Nephron (organoid): Measurements from ENCODE around the gene ABLIM2.

Experiments used
- H3K27ac Mint-ChIP-seq, 3 experiments: 2 replicates each; pipeline ENCODE4 v1.8.0; 2020; ENCODE audit warnings: mixed read lengths in 3 of 3, mild to moderate bottlenecking in 2 of 3, moderate library complexity in 1 of 3
- H3K27me3 Mint-ChIP-seq: 2 replicates; pipeline ENCODE4 v1.8.0; 2021; ENCODE audit warnings: low read depth, mild to moderate bottlenecking, moderate library complexity, mixed read lengths
- H3K36me3 Mint-ChIP-seq: 2 replicates; pipeline ENCODE4 v1.8.0; 2020; ENCODE audit warnings: low read depth, mixed read lengths
- H3K4me1 Mint-ChIP-seq: 2 replicates; pipeline ENCODE4 v1.8.0; 2020; ENCODE audit warnings: mixed read lengths
- H3K4me3 Mint-ChIP-seq, 3 experiments: 2 replicates each; pipeline ENCODE4 v1.8.0; 2020; ENCODE audit warnings: mild to moderate bottlenecking in 3 of 3, mixed read lengths in 3 of 3, moderate library complexity in 2 of 3
- H3K9me3 Mint-ChIP-seq: 2 replicates; pipeline ENCODE4 v1.8.0; 2020; ENCODE audit warnings: mixed read lengths
- CTCF ChIP-seq, 3 experiments: fragments of 200-600 bp; sonication (generic); IDR thresholded peaks; one replicate each; pipeline ENCODE4 v1.5.0; 2021; ENCODE audit warnings: antibody characterized with exemption in 3 of 3; ENCODE audit not compliant: unreplicated experiment in 3 of 3

ABLIM2 gene

GRCh38 chr4:8199594-8200301 is 41.1 kb upstream of the ABLIM2 start:
- Mint-ChIP-seq H3K4me1 (peaks cover 40% of the 10 kb centered on the region), H3K36me3 (no peaks in the 10 kb centered on the region), H3K27me3 (peaks cover 12% of the 10 kb centered on the region), H3K27ac (peak overlapping the region; percentile 85 to 95 (median 89)), H3K9me3 (no peaks in the 10 kb centered on the region), H3K4me3 (peak overlapping the region; percentile 67 to 76 (median 70))
- no peak for TF ChIP-seq CTCF (IDR thresholded peaks at IDR 0.05; ENCODE audit: unreplicated experiment in 3 of 3)

- TF ChIP-seq CTCF (IDR thresholded peaks at IDR 0.05; ENCODE audit: unreplicated experiment in 3 of 3), result no peak
- peak within 1 kb of the TSS; percentile 67 to 76 (median 70) for H3K4me3 Mint-ChIP-seq
- H3K4me1 Mint-ChIP-seq, result peaks cover 40% of the 10 kb centered on the region
- H3K27me3 Mint-ChIP-seq, result peaks cover 17% of the 10 kb centered on the region
- no peaks in the 10 kb centered on the region for H3K36me3 Mint-ChIP-seq
- H3K9me3 Mint-ChIP-seq, result no peaks in the 10 kb centered on the region
- peak within 1 kb of the TSS; percentile 85 to 95 (median 89) for H3K27ac Mint-ChIP-seq
Observed at GRCh38 chr4:8198906-8199593, 40.4 kb upstream of the ABLIM2 start, which contains the start of gene SH3TC1. TSS of gene SH3TC1 (plus strand) at chr4:8199290. CDS start at chr4:8205195, 5,905 bp downstream.

GRCh38 chr4:8198206-8198905 is 39.7 kb upstream of the ABLIM2 start:
- peaks cover 44% of the 10 kb centered on the region for H3K4me1 Mint-ChIP-seq
- H3K36me3 Mint-ChIP-seq, result no peaks in the 10 kb centered on the region
- H3K27me3 Mint-ChIP-seq, result peaks cover 17% of the 10 kb centered on the region
- H3K9me3 Mint-ChIP-seq, result no peaks in the 10 kb centered on the region
- peak overlapping the region; percentile 7 to 68 (median 39) for H3K4me3 Mint-ChIP-seq
- peak overlapping the region; percentile 85 to 95 (median 89) for H3K27ac Mint-ChIP-seq
- TF ChIP-seq CTCF (IDR thresholded peaks at IDR 0.05; ENCODE audit: unreplicated experiment in 3 of 3), result no peak

- peaks cover 52% of the 10 kb centered on the region for H3K4me1 Mint-ChIP-seq
- peak overlapping the region; percentile 11 to 89 (median 82) for H3K27ac Mint-ChIP-seq
- H3K36me3 Mint-ChIP-seq, result no peaks in the 10 kb centered on the region
- H3K9me3 Mint-ChIP-seq, result no peaks in the 10 kb centered on the region
- no peak overlapping the region for H3K4me3 Mint-ChIP-seq
- H3K27me3 Mint-ChIP-seq, result peaks cover 17% of the 10 kb centered on the region
- no peak for TF ChIP-seq CTCF (IDR thresholded peaks at IDR 0.05; ENCODE audit: unreplicated experiment in 3 of 3)
Observed at GRCh38 chr4:8197521-8197920, 38.9 kb upstream of the ABLIM2 start.

GRCh38 chr4:8195841-8196458 is 37.3 kb upstream of the ABLIM2 start:
- peaks cover 13% of the 10 kb centered on the region for H3K27me3 Mint-ChIP-seq
- peaks cover 42% of the 10 kb centered on the region for H3K4me1 Mint-ChIP-seq
- no peaks in the 10 kb centered on the region for H3K36me3 Mint-ChIP-seq
- no peaks in the 10 kb centered on the region for H3K9me3 Mint-ChIP-seq
- H3K27ac Mint-ChIP-seq, result peak overlapping the region; percentile 45 to 71 (median 65)
- TF ChIP-seq CTCF (IDR thresholded peaks at IDR 0.05; ENCODE audit: unreplicated experiment in 3 of 3), result no peak
- no peak overlapping the region for H3K4me3 Mint-ChIP-seq
